GM23338 (cell line): ENCODE measurements around the gene PRKCH. TPM values are rescaled to one million over a fixed set of nuclear protein-coding genes. Genes with fewer than 3 reads are reported as not detected.
A peak's percentile ranks its signal among the peaks of the same experiment; 100 is the strongest.

ENCODE experiments used
- ATAC-seq: fragments of 200-7000 bp; cut with Tn5 transposase; 3 replicates; pipeline ENCODE4 v1.9.1; 2020
- DNase-seq: peaks from one replicate; pipeline ENCODE4 v3.0.0-alpha.2; 2015; ENCODE audit warnings: low spot score
- H2AFZ ChIP-seq: fragments of 200-600 bp; sonication (generic); 2 replicates; pipeline ENCODE4 v1.8.0; 2016; ENCODE audit warnings: antibody characterized with exemption, mild to moderate bottlenecking, moderate library complexity
- H3F3A ChIP-seq: fragments of 200-600 bp; sonication (generic); replicated peaks from 2 replicates; pipeline ENCODE4 v1.8.0; 2017; ENCODE audit warnings: antibody characterized with exemption, mixed run types, low read depth
- H3K27ac ChIP-seq: fragments of 200-600 bp; sonication (generic); 2 replicates; pipeline ENCODE4 v1.6.1; 2016; ENCODE audit warnings: low read depth
- H3K27me3 ChIP-seq: fragments of 200-600 bp; sonication (generic); 2 replicates; pipeline ENCODE4 v1.8.0; 2016; ENCODE audit warnings: mild to moderate bottlenecking, mixed run types, moderate library complexity; ENCODE audit not compliant: insufficient read depth
- H3K36me3 ChIP-seq: fragments of 200-600 bp; sonication (generic); 2 replicates; pipeline ENCODE4 v1.8.0; 2016; ENCODE audit warnings: mild to moderate bottlenecking; ENCODE audit not compliant: insufficient read depth
- H3K4me1 ChIP-seq: fragments of 200-600 bp; sonication (generic); 2 replicates; pipeline ENCODE4 v1.8.0; 2016; ENCODE audit warnings: mild to moderate bottlenecking, moderate library complexity; ENCODE audit not compliant: insufficient read depth
- H3K4me2 ChIP-seq: fragments of 200-600 bp; sonication (generic); 2 replicates; pipeline ENCODE4 v1.7.1; 2017; ENCODE audit warnings: mixed run types
- H3K4me3 ChIP-seq: fragments of 200-600 bp; sonication (generic); 2 replicates; pipeline ENCODE4 v1.6.1; 2016; ENCODE audit warnings: mixed run types
- H3K79me2 ChIP-seq: fragments of 200-600 bp; sonication (generic); replicated peaks from 2 replicates; pipeline ENCODE4 v1.8.0; 2017; ENCODE audit warnings: mild to moderate bottlenecking; ENCODE audit not compliant: insufficient read depth
- H3K9me2 ChIP-seq: fragments of 200-600 bp; sonication (generic); 2 replicates; pipeline ENCODE4 v1.8.0; 2017; ENCODE audit not compliant: insufficient read depth
- H4K20me1 ChIP-seq: fragments of 200-600 bp; sonication (generic); replicated peaks from 2 replicates; pipeline ENCODE4 v1.8.0; 2017; ENCODE audit warnings: mild to moderate bottlenecking; ENCODE audit not compliant: insufficient read depth
- H3K27ac Mint-ChIP-seq: 2 replicates; pipeline ENCODE4 v1.8.0; 2020; ENCODE audit warnings: inconsistent platforms, mild to moderate bottlenecking, moderate library complexity, mixed read lengths
- H3K27me3 Mint-ChIP-seq: 3 replicates; pipeline ENCODE4 v1.8.0; 2022; ENCODE audit warnings: low read depth, mild to moderate bottlenecking, moderate library complexity, mixed read lengths, inconsistent platforms; ENCODE audit not compliant: insufficient read depth, poor library complexity
- H3K36me3 Mint-ChIP-seq: 3 replicates; pipeline ENCODE4 v1.8.0; 2021; ENCODE audit warnings: low read depth, mild to moderate bottlenecking, inconsistent platforms, moderate library complexity, mixed read lengths
- H3K4me1 Mint-ChIP-seq: 3 replicates; pipeline ENCODE4 v1.8.0; 2020; ENCODE audit warnings: mild to moderate bottlenecking, inconsistent platforms, mixed read lengths
- H3K4me3 Mint-ChIP-seq: 3 replicates; pipeline ENCODE4 v1.8.0; 2021; ENCODE audit warnings: moderate library complexity, mild to moderate bottlenecking, inconsistent platforms, mixed read lengths
- H3K9me3 Mint-ChIP-seq: 3 replicates; pipeline ENCODE4 v1.8.0; 2020; ENCODE audit warnings: moderate library complexity, mild to moderate bottlenecking, inconsistent platforms, mixed read lengths
- CTCF ChIP-seq, 2 experiments: fragments of 200-600 bp in 1 of 2; sonication (generic) in 1 of 2; conservative IDR thresholded peaks; 2 replicates each; pipeline versions ENCODE4 v1.5.1 to v1.6.1; 2016 to 2017; ENCODE audit warnings: antibody characterized with exemption in 2 of 2, low read depth in 2 of 2, mild to moderate bottlenecking in 2 of 2, moderate library complexity in 1 of 2
- ETS1 ChIP-seq: IDR thresholded peaks from 2 replicates; pipeline ENCODE4 v1.6.1; 2016; ENCODE audit warnings: antibody characterized with exemption
- EZH2 ChIP-seq: fragments of 200-600 bp; sonication (generic); IDR thresholded peaks from one replicate; pipeline ENCODE4 v1.8.0; 2017; ENCODE audit warnings: antibody characterized with exemption, mild to moderate bottlenecking, low read depth; ENCODE audit not compliant: unreplicated experiment
- JUNB ChIP-seq: IDR thresholded peaks from one replicate; pipeline ENCODE4 v1.6.1; 2016; ENCODE audit warnings: antibody characterized with exemption; ENCODE audit not compliant: unreplicated experiment
- STAT1 ChIP-seq: IDR thresholded peaks from one replicate; pipeline ENCODE4 v1.6.1; 2016; ENCODE audit warnings: antibody characterized with exemption; ENCODE audit not compliant: unreplicated experiment
- ZNF462 ChIP-seq: fragments of 250-450 bp; sonication (Bioruptor Pico); IDR thresholded peaks from 2 replicates; pipeline ENCODE4 v1.5.0; 2020; ENCODE audit warnings: mild to moderate bottlenecking, moderate library complexity
- polyA plus RNA-seq: library from polyadenylated mRNA; unstranded; fragments of >200 nt; fragmentation: Nextera tagmentation; extraction: Ambion mirVana; gene quantifications from 2 replicates; pipeline ENCODE4 v1.2.1, GENCODE V29; 2016
- total RNA-seq: library from RNA; depleted of rRNA; stranded (reverse); fragments of >200 nt; shearing (Covaris generic); gene quantifications from 2 replicates; pipeline ENCODE4 v1.2.3, GENCODE V29; 2014

PRKCH gene
- total and polyA plus RNA-seq, 2 experiments from 2014 or later, result 5.4 to 10.1 TPM

- TF ChIP-seq ETS1 (no peak), ZNF462 (no peak)
Measured at GRCh38 chr14:61419201-61419600, 97.8 kb downstream of the PRKCH start (continued).

GRCh38 chr14:61420326-61420725 is 98.9 kb downstream of the PRKCH start:
- Mint-ChIP-seq H3K9me3 (no peaks in the 10 kb centered on the region; the same call in 2 of the 3 replicates), H3K27ac (peak overlapping the region; percentile 32), H3K36me3 (no peaks in the 10 kb centered on the region), H3K4me1 (peaks cover 9% of the 10 kb centered on the region; the same call in 2 of the 3 replicates), H3K4me3 (no peak overlapping the region), H3K27me3 (peaks cover 3% of the 10 kb centered on the region)
- H3K9me2 ChIP-seq, result peaks cover 3% of the 10 kb centered on the region; the same call in 1 of the 2 replicates
- H3K27ac ChIP-seq, result peak overlapping the region; percentile 50; the same call in 1 of the 2 replicates
- no peaks in the 10 kb centered on the region; the same call in 1 of the 2 replicates for H3K4me1 ChIP-seq
- no peak overlapping the region for H3K4me3 ChIP-seq
- no peaks in the 10 kb centered on the region for H3F3A ChIP-seq
- ATAC-seq (peak; percentile 49), DNase-seq (no peak)
- no peaks in the 10 kb centered on the region for H3K27me3 ChIP-seq
- no peaks in the 10 kb centered on the region for H4K20me1 ChIP-seq
- no peak overlapping the region for H2AFZ ChIP-seq
- H3K4me2 ChIP-seq, result no peak overlapping the region
- no peaks in the 10 kb centered on the region for H3K79me2 ChIP-seq
- no peaks in the 10 kb centered on the region for H3K36me3 ChIP-seq
- no peak for TF ChIP-seq JUNB
- TF ChIP-seq ZNF462, result no peak
- no peak for TF ChIP-seq STAT1
- TF ChIP-seq EZH2, result no peak
- no peak for TF ChIP-seq CTCF (conservative IDR thresholded peaks at IDR 0.05; ENCODE audit: low read depth in 2 of 2)
